GM23248 (cell line): ENCODE results near the gene THSD4. TPM values are rescaled to one million over a fixed set of nuclear protein-coding genes. Genes with fewer than 3 reads are reported as not detected.

Experiments
- DNase-seq: peaks from one replicate; pipeline ENCODE4 v3.0.0-alpha.2; 2015
- H2AFZ ChIP-seq: fragments of 200-600 bp; sonication (generic); 2 replicates; pipeline ENCODE4 v1.6.1; 2016; ENCODE audit warnings: antibody characterized with exemption
- H3F3A ChIP-seq: fragments of 200-600 bp; sonication (generic); 2 replicates; pipeline ENCODE4 v1.6.1; 2016; ENCODE audit warnings: mild to moderate bottlenecking, antibody characterized with exemption, mixed run types; ENCODE audit not compliant: insufficient read depth
- H3K27ac ChIP-seq: fragments of 200-600 bp; sonication (generic); 2 replicates; pipeline ENCODE4 v1.5.1; 2016; ENCODE audit warnings: mild to moderate bottlenecking
- H3K27me3 ChIP-seq: fragments of 200-600 bp; sonication (generic); replicated peaks from 2 replicates; pipeline ENCODE4 v1.6.1; 2016; ENCODE audit warnings: mild to moderate bottlenecking; ENCODE audit not compliant: insufficient read depth
- H3K36me3 ChIP-seq: fragments of 200-600 bp; sonication (generic); 2 replicates; pipeline ENCODE4 v1.6.1; 2016; ENCODE audit warnings: low read depth, mild to moderate bottlenecking
- H3K4me1 ChIP-seq: fragments of 200-600 bp; sonication (generic); 2 replicates; pipeline ENCODE4 v1.6.1; 2016; ENCODE audit warnings: mild to moderate bottlenecking; ENCODE audit not compliant: insufficient read depth
- H3K4me2 ChIP-seq: fragments of 200-600 bp; sonication (generic); one replicate; pipeline ENCODE4 v1.6.1; 2016; ENCODE audit warnings: mild to moderate bottlenecking; ENCODE audit not compliant: unreplicated experiment
- H3K4me3 ChIP-seq: fragments of 200-600 bp; sonication (generic); 2 replicates; pipeline ENCODE4 v1.5.1; 2016; ENCODE audit warnings: mild to moderate bottlenecking
- H3K79me2 ChIP-seq: fragments of 200-600 bp; sonication (generic); 2 replicates; pipeline ENCODE4 v1.6.1; 2016; ENCODE audit warnings: mild to moderate bottlenecking; ENCODE audit not compliant: insufficient read depth
- H3K9ac ChIP-seq: fragments of 200-600 bp; sonication (generic); 2 replicates; pipeline ENCODE4 v1.6.1; 2016; ENCODE audit warnings: mild to moderate bottlenecking
- H3K9me2 ChIP-seq: fragments of 200-600 bp; sonication (generic); 2 replicates; pipeline ENCODE4 v1.6.1; 2016; ENCODE audit warnings: mixed run types, mild to moderate bottlenecking, moderate library complexity; ENCODE audit not compliant: insufficient read depth
- H3K9me3 ChIP-seq: fragments of 200-600 bp; sonication (generic); one replicate; pipeline ENCODE4 v1.6.1; 2017; ENCODE audit warnings: low read depth
- H4K20me1 ChIP-seq: fragments of 200-600 bp; sonication (generic); 2 replicates; pipeline ENCODE4 v1.6.0; 2016; ENCODE audit not compliant: insufficient read depth
- EZH2 ChIP-seq: fragments of 200-600 bp; sonication (generic); IDR thresholded peaks from 2 replicates; pipeline ENCODE4 v1.6.1; 2018; ENCODE audit warnings: antibody characterized with exemption, mild to moderate bottlenecking; ENCODE audit not compliant: insufficient read depth, poor library complexity, severe bottlenecking
- EZH2phosphoT487 ChIP-seq: fragments of 200-600 bp; sonication (generic); IDR thresholded peaks from 2 replicates; pipeline ENCODE4 v1.6.1; 2018; ENCODE audit warnings: antibody characterized with exemption, moderate library complexity, mild to moderate bottlenecking, low read depth; ENCODE audit not compliant: insufficient read depth
- WGBS, 2 experiments: methylation state at CpG; one replicate each; pipeline ENCODE4 v1.1.6; 2015 to 2017; ENCODE audit warnings: low lambda C conversion rate in 2 of 2, low coverage in 1 of 2; ENCODE audit errors: missing lambda C conversion rate in 2 of 2; 5-methylcytosine and 5-hydroxymethylcytosine counted together
- in situ Hi-C: fragments of 300-500 bp; cut with MboI; formaldehyde crosslinking; loops from 2 replicates; pipeline ENCODE4 v1.15.0; 2020
- polyA plus RNA-seq: library from polyadenylated mRNA; unstranded; fragments of >200 nt; fragmentation: Nextera tagmentation; extraction: Ambion mirVana; gene quantifications from 2 replicates; pipeline ENCODE4 v1.2.1, GENCODE V29; 2016
- total RNA-seq: library from RNA; depleted of rRNA; stranded (reverse); fragments of >200 nt; shearing (Covaris generic); gene quantifications from 2 replicates; pipeline ENCODE4 v1.2.3, GENCODE V29; 2014

Gene THSD4
- total and polyA plus RNA-seq, 2 experiments from 2014 or later, result 14.2 to 58.9 TPM

DNA sequence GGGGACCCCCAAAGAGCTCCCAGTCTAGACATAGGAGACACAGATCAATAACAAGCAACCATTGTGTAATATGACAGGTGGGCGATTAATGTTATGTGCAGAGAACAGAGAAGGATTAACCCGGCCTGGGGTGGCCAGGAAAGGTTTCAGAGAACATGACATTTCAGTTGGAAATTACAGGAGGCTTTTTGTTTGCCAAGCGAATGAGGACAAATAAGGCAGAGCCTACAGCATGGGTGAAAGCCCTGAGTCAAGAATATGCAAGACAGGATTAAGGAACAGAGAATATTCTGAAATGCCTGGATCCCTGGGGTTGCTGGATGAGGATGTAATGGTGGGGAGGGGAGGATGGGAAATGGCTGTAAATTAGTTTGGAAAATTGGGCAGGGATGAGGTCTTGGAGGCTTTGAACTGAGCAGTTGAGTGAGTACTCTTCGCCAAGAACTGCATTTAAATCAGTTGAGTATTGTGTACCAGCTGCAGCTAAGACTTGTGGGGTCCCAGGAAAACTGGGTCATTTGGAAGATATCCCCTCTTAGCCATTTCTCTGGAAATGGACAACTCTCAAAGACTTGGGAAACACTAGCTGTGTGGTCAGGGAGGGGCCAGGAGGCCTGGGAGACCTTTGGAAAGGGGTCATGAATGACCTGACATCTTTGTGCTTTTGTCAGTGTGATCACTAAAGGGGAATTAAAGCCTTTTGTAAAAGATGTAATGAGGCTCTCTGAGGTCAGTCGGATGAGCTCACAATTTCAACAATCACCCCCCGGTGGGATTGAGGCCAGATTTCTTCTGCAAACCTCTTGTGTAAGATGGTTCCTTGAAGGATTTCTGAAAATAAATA is 496.5 kb downstream of the THSD4 start:
- H3K27ac ChIP-seq, result no peak overlapping the region

DNA sequence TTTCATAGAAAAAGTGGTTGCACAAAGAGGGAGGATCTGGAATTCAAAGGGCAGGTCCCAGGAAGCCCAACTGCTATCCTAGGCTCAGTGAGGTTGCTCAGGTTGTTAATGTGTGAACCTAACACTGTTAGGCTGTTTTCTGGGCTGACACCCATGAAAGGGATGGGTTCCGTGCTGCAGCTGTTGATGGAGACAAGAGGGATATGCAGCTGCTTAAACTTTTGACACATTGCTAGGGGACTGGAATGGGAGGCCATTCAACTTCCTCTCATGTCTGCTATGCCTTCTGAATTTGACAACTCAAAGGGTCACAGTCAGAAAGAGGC is 497.1 kb downstream of the THSD4 start:
- H3K4me2 ChIP-seq, result no peak overlapping the region
- H3K27me3 ChIP-seq, result no peaks in the 10 kb centered on the region
- no peaks in the 10 kb centered on the region for H3K79me2 ChIP-seq
- DNase-seq, result no peak
- H4K20me1 ChIP-seq, result no peaks in the 10 kb centered on the region
- in situ Hi-C loops, result no loop called here
- no peak for TF ChIP-seq EZH2phosphoT487
- TF ChIP-seq EZH2, result no peak
- H3F3A ChIP-seq, result no peaks in the 10 kb centered on the region
- H3K4me3 ChIP-seq, result no peak overlapping the region
- no peaks in the 10 kb centered on the region for H3K36me3 ChIP-seq
- peaks cover 6% of the 10 kb centered on the region; the same call in 1 of the 2 replicates for H3K4me1 ChIP-seq
- no peak overlapping the region for H3K9ac ChIP-seq
- H3K27ac ChIP-seq, result no peak overlapping the region
- no peak overlapping the region for H2AFZ ChIP-seq
- H3K9me3 ChIP-seq, result no peaks in the 10 kb centered on the region
- no peaks in the 10 kb centered on the region for H3K9me2 ChIP-seq
- 64 to 80% methylated on average over 1 of the region's 1 CpG for WGBS, 2 experiments

More for the DNA sequence above, 496.5 kb downstream of the THSD4 start:
- Histone ChIP-seq H3K79me2 (no peaks in the 10 kb centered on the region), H2AFZ (no peak overlapping the region), H4K20me1 (no peaks in the 10 kb centered on the region), H3K9ac (no peak overlapping the region), H3F3A (no peaks in the 10 kb centered on the region), H3K27me3 (no peaks in the 10 kb centered on the region), H3K9me2 (no peaks in the 10 kb centered on the region), H3K9me3 (no peaks in the 10 kb centered on the region), H3K4me1 (peaks cover 6% of the 10 kb centered on the region; the same call in 1 of the 2 replicates), H3K36me3 (no peaks in the 10 kb centered on the region), H3K4me3 (no peak overlapping the region), H3K4me2 (no peak overlapping the region)
- DNase-seq, result no peak
- TF ChIP-seq EZH2phosphoT487 (no peak), EZH2 (no peak)
- 66% methylated on average over 6 of the region's 6 CpGs for WGBS, 2 experiments
- in situ Hi-C loops, result no loop called here

DNA sequence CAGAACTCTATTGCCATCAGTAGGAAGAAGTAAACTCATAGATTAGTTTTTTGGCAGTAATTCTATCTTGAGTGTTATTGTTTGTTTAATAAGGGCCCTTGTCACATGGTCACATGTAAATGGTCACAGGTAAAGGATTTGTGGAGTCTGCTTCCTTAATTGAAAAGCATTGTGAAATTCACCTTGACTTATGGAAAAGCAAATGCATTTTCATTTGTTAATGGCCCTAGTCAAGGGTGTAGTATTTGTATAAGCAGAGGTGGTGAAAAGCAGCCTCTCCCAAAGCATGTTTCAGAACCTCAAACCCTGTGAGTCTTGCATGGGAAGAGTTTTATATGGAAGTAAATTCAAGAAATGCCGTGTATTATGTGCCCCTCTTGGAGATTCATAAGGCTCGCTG is 497.6 kb downstream of the THSD4 start:
- Histone ChIP-seq H3K9me3 (no peaks in the 10 kb centered on the region), H3K9ac (no peak overlapping the region), H3K36me3 (no peaks in the 10 kb centered on the region), H3K4me1 (peaks cover 6% of the 10 kb centered on the region; the same call in 1 of the 2 replicates), H3K4me2 (no peak overlapping the region), H3K27me3 (no peaks in the 10 kb centered on the region), H3K4me3 (no peak overlapping the region), H3K79me2 (no peaks in the 10 kb centered on the region), H2AFZ (no peak overlapping the region), H3K9me2 (no peaks in the 10 kb centered on the region), H3F3A (no peaks in the 10 kb centered on the region), H4K20me1 (no peaks in the 10 kb centered on the region), H3K27ac (no peak overlapping the region)
- in situ Hi-C loops, result no loop called here
- DNase-seq, result no peak
- 72 to 79% methylated on average over 2 of the region's 2 CpGs for WGBS, 2 experiments
- TF ChIP-seq EZH2phosphoT487 (no peak), EZH2 (no peak)

DNA sequence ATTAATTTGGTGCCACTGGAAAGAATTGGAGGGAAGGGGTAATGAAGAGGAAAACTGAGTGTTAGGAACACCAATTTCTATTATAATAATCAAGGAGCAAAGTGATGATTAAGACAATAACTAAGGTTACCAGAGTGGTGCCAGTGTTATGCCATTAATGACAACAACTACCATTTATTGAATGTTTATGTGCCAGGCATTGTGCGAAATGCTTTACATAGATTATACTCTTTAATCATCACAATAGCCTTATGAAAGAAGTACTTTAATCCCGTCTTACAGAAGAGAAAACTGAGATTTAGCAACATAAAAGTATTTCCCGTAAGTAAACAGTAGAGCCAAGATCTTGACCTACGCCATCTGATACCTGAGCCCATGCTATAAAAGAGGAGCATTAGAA is 507.8 kb downstream of the THSD4 start:
- 90 to 94% methylated on average over 4 of the region's 4 CpGs for WGBS, 2 experiments
- Histone ChIP-seq H3K36me3 (no peaks in the 10 kb centered on the region), H3K9ac (no peak overlapping the region), H3K9me2 (no peaks in the 10 kb centered on the region), H3K4me3 (no peak overlapping the region), H3K27ac (no peak overlapping the region), H3K79me2 (no peaks in the 10 kb centered on the region), H2AFZ (no peak overlapping the region), H3K9me3 (no peaks in the 10 kb centered on the region), H3F3A (no peaks in the 10 kb centered on the region), H3K27me3 (no peaks in the 10 kb centered on the region), H4K20me1 (no peaks in the 10 kb centered on the region), H3K4me2 (no peak overlapping the region), H3K4me1 (no peaks in the 10 kb centered on the region)
- in situ Hi-C loops, result no loop called here
- DNase-seq, result no peak
- TF ChIP-seq EZH2phosphoT487, result no peak
- no peak for TF ChIP-seq EZH2
